HG03457 (cell line): ENCODE measurements around the gene PACC1.

ENCODE experiments used
- ATAC-seq: cut with Tn5 transposase; IDR thresholded peaks from one replicate; pipeline ENCODE4 v1.9.1; 2021; ENCODE audit warnings: moderate number of reproducible peaks; ENCODE audit not compliant: unreplicated experiment

The PACC1 gene

GRCh38 chr1:212438831-212439237, 24.1 kb upstream of the PACC1 start:
- ATAC-seq, result no peak

GRCh38 chr1:212437179-212437798, 22.6 kb upstream of the PACC1 start:
- ATAC-seq, result no peak

- no peak for ATAC-seq
Measured at GRCh38 chr1:212434992-212435391, 20.3 kb upstream of the PACC1 start.

GRCh38 chr1:212433577-212434462, 19.1 kb upstream of the PACC1 start:
- no peak for ATAC-seq

GRCh38 chr1:212432661-212433576, 18.2 kb upstream of the PACC1 start, which contains the start of gene NENF:
TSS of gene NENF (plus strand) at chr1:212432920. CDS start at chr1:212432944, 24 bp downstream.
- ATAC-seq, result peak; percentile 93

GRCh38 chr1:212432272-212432660, 17.6 kb upstream of the PACC1 start:
- no peak for ATAC-seq

- ATAC-seq, result no peak
Measured at GRCh38 chr1:212431644-212432043, 17.0 kb upstream of the PACC1 start.

DNA sequence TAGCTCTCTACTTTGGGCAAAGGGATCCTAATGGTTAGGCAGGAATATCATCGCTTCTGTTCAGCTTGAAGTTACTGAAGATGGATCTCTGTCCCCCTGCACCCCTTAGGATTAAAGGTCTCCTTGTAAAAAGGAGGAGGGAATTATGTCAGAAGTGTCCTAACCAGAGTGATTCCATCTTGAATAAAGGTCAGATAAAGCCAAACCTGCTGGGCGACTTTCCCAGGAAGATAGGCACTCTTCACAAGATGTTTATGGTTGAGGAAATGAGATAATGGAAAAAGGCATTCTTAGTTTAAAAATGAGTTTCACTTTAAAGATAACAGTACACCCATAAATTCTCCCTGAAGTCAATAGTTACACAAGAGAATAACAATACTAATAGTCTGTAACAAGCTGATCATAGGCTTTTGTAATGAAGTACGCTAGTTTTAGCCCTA, 16.3 kb upstream of the PACC1 start:
- ATAC-seq, result no peak

DNA sequence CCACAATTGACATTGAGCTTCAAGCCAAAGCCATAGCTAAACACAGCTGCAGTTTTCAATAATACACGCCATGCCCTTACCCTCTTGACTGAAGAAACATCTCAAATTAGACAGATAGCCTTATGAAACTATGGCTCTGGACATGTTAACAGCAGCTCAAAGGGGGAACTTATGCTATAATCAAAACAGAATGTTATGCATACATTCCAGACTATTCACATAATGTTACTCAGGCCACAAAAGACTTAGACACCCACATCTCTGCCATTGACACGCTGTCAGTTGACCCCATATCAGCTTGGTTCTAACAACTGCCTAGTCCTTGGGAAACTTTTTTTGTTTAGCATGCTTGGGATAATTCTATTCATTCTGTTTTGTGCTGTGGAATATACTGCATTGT, 15.7 kb upstream of the PACC1 start:
- ATAC-seq, result no peak

GRCh38 chr1:212428496-212428895, 13.8 kb upstream of the PACC1 start:
- ATAC-seq, result no peak

DNA sequence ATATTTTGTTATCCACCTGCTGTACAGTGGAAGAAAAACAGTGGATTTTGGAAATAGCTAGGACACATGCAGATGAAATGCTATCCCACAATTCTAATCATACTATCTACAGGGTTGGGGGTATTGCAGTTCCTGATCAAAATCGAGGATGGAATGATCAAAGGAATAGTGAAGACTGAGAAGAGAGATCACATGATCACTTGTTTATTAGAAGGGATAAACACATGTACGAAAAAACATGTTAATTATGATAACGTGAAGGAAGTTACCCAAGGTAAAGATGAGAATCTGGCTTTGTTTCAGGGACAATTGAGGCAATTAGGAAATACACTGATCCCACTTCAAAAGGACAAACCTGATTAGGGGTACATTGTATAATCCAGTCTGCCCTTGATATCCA, 9.2 kb upstream of the PACC1 start:
- no peak for ATAC-seq

DNA sequence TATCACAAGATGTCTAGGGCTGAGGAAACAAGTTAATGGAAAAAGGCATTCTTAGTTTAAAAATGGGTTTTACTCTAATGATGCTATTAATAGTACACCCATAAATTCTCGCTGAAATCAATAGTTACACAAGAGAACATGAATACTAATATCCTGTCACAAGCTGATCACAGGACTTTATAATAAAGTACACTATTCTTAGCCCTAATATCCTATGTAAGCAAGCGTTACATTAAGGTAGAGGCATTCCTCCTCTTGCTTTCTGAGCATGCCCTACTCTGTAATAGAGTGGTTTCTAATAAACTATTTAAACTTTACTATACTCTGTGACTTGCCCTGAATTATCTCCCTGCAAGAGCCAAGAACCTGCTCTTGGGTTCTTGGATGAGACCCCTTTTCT, 6.5 kb upstream of the PACC1 start:
- ATAC-seq, result no peak

DNA sequence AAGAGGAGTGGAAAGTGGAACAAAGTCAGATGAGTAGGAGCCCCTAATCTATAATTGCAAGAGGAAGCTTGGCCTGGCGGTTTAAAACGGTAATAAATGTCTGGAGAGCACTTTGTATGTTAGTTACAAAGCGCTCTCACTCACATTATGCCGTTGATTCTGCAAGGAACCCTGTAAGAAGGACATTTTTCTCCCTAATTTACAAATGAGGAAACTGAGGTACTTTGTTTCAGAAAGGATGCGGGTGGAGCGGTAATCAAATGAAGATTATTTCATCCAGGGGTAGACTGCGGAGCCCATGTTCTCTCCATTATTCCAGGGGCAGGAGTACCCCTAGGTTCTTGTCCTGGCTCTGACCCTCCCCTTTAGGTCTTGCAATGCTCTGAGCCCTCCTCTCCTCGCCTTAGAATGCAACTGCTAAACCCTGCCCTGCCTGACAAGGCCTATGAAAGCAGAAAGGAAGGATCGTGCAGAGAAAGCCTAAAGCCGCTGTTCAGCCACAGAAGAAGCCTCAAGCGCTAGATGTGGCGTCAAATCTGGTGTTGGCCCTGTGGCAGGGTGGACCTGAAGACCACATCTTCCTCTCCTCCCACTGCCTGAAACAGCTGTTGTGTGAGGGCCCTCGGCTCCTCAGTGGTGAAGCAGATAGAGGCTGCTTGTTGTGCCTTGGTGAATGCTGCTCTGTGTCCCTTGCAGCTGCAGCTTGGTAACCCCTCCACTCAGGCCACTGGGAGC, 588 bp upstream of the PACC1 start:
- no peak for ATAC-seq

GRCh38 chr1:212413902-212414327, 771 bp downstream of the PACC1 start:
- ATAC-seq, result no peak

GRCh38 chr1:212412374-212412773, 2.3 kb downstream of the PACC1 start:
- no peak for ATAC-seq

DNA sequence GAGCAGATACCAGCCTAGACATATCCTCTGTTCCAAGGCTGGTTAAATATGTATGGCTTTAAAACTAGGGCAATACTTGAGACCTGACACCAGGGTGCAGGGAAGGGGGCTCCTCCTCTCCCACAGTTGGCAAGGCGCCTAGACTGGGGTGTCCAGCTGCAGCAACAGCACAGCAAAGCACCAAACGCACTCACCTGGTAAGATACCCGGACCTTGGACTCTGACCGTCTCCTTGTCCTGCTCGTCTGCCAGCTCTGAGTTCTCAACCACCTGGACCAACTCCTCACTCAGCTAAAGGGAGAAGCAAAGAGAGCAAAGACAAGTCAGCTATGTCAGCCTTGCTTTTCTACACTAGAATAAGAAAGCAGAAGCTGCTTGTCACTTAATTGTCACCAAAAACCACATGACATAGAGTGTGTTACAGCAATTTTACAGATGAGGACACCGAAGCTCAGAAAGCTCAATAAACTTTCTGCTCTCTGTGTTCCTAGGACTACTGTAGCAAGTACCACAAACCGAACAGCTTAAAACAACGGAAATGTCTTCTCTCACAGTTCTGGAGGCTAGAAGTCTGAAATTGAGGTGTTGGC, 4.4 kb downstream of the PACC1 start:
- no peak for ATAC-seq

- no peak for ATAC-seq
Measured at GRCh38 chr1:212402666-212403321, 11.9 kb downstream of the PACC1 start.

GRCh38 chr1:212401838-212402582, 12.7 kb downstream of the PACC1 start:
- ATAC-seq, result no peak

GRCh38 chr1:212401042-212401441, 13.6 kb downstream of the PACC1 start:
- no peak for ATAC-seq
